ENCODE results near the gene PIK3CB. TPM values are rescaled to one million over a fixed set of nuclear protein-coding genes. Genes with fewer than 3 reads are reported as not detected.

Gene PIK3CB
- total and polyA plus RNA-seq, 2 experiments from 2014 or later = 14.3 to 23.0 TPM

DNA sequence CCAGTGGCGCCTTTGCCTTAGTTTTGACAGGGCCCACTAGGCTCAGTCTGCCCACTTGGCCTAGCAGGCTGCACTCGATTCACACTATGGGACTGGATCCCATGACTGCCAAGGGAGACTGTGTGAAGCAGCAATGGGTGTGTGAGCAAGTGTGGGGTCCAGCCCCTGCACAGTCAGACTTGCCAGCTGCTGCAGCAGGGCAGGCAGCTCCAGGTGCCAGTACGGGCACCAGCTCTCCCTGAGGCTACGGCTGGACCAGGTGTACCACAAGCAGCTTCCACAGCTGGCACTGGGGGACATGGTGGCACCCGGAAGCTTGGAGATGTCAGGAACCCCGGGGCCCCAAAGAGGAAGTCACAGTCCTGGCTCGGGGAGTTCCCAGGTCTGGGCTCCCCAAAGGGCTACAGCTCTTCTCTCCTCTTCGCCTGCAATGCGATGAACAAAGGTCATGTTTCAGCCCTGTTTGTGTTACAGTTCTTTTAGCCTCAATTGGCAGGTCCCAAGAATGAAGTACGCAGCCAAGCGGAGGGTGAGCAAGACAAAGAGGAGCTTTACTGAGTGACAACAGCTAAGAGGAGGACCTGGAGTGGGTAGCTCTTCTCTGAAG lies 67.1 kb downstream of the PIK3CB start:
- no peak overlapping the region for H3K4me3 ChIP-seq
- DNase-seq (ENCODE audit: low spot score) = no peak
- H3K4me2 ChIP-seq = no peak overlapping the region
- H3K27ac ChIP-seq = no peak overlapping the region
- 96% methylated on average over 11 of the region's 11 CpGs for WGBS (ENCODE audit: low lambda C conversion rate, missing lambda C conversion rate)
- H2AFZ ChIP-seq = no peak overlapping the region
- H3K27me3 ChIP-seq = no peaks in the 10 kb centered on the region
- peaks cover 21% of the 10 kb centered on the region for H3K79me2 ChIP-seq
- H3K4me1 ChIP-seq (ENCODE audit: insufficient read depth) = no peaks in the 10 kb centered on the region
- no peaks in the 10 kb centered on the region for H4K20me1 ChIP-seq (ENCODE audit: insufficient read depth, poor library complexity, severe bottlenecking)
- H3K9me2 ChIP-seq (replicated peaks; ENCODE audit: insufficient read depth) = no peaks in the 10 kb centered on the region
- no peaks in the 10 kb centered on the region for H3K9me3 ChIP-seq (ENCODE audit: low read depth)
- TF ChIP-seq, protein P1, sequence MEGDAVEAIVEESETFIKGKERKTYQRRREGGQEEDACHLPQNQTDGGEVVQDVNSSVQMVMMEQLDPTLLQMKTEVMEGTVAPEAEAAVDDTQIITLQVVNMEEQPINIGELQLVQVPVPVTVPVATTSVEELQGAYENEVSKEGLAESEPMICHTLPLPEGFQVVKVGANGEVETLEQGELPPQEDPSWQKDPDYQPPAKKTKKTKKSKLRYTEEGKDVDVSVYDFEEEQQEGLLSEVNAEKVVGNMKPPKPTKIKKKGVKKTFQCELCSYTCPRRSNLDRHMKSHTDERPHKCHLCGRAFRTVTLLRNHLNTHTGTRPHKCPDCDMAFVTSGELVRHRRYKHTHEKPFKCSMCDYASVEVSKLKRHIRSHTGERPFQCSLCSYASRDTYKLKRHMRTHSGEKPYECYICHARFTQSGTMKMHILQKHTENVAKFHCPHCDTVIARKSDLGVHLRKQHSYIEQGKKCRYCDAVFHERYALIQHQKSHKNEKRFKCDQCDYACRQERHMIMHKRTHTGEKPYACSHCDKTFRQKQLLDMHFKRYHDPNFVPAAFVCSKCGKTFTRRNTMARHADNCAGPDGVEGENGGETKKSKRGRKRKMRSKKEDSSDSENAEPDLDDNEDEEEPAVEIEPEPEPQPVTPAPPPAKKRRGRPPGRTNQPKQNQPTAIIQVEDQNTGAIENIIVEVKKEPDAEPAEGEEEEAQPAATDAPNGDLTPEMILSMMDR (IDR thresholded peaks at IDR 0.05; ENCODE audit: poor library complexity) = no peak
- TF ChIP-seq EZH2phosphoT487 (IDR thresholded peaks at IDR 0.05; ENCODE audit: low read depth, severe bottlenecking, unreplicated experiment) = no peak
- no peak for TF ChIP-seq EZH2 (IDR thresholded peaks at IDR 0.05; ENCODE audit: borderline replicate concordance)
- no peaks in the 10 kb centered on the region for H3K36me3 ChIP-seq (replicated peaks; ENCODE audit: insufficient read depth, low read depth)

DNA sequence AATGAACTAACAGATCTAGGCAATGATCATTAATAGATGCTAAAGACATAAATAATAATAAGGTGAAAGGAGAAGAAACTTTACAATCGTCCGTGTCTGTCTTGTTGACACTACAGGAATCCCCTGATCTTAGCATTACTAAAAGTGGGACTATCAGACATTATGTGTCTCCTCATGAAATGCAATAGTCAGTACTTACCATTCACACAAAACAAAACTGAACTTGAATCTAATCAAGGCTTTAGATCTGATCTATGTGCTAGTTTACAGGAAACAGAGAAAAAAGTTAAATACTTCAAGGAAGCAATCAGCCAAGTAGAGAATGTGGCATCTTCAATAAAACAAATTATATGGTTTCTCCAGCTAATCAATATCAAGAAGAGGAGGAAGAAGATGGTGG lies 73.7 kb downstream of the PIK3CB start:
- H3K4me1 ChIP-seq (ENCODE audit: insufficient read depth) = no peaks in the 10 kb centered on the region
- H3K79me2 ChIP-seq = peaks cover 15% of the 10 kb centered on the region
- no peaks in the 10 kb centered on the region for H3K36me3 ChIP-seq (replicated peaks; ENCODE audit: insufficient read depth, low read depth)
- H3K4me3 ChIP-seq = no peak overlapping the region
- H3K27ac ChIP-seq = no peak overlapping the region
- H3K9me3 ChIP-seq (ENCODE audit: low read depth) = no peaks in the 10 kb centered on the region
- TF ChIP-seq, protein P1 (IDR thresholded peaks at IDR 0.05; ENCODE audit: poor library complexity) = no peak
- TF ChIP-seq EZH2phosphoT487 (IDR thresholded peaks at IDR 0.05; ENCODE audit: low read depth, severe bottlenecking, unreplicated experiment) = no peak
- TF ChIP-seq EZH2 (IDR thresholded peaks at IDR 0.05; ENCODE audit: borderline replicate concordance) = no peak
- no peak overlapping the region for H2AFZ ChIP-seq
- 96% methylated on average over 2 of the region's 2 CpGs for whole genome bisulfite sequencing (ENCODE audit: low lambda C conversion rate, missing lambda C conversion rate)
- no peaks in the 10 kb centered on the region for H3K9me2 ChIP-seq (replicated peaks; ENCODE audit: insufficient read depth)
- no peaks in the 10 kb centered on the region for H3K27me3 ChIP-seq
- no peak overlapping the region for H3K4me2 ChIP-seq
- DNase-seq (ENCODE audit: low spot score) = no peak
- H4K20me1 ChIP-seq (ENCODE audit: insufficient read depth, poor library complexity, severe bottlenecking) = no peaks in the 10 kb centered on the region

DNA sequence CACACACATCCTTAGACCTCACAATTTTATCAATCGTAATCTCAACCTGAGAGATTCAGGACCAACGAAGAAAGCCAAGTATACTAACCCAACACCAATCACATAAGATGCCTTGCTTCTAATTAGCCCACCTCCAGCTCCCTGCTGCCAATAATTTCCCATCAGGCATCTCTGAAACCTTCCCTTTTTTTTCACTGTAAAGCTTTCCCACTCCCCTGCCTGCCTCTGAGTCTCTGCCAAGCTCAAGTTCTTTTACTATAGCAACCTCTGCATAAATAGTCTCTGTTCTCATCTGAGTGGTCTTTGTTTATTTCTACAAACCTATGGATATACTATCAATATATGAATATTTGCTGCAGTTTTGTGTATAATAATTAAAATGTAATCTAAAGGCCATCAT lies 86.5 kb downstream of the PIK3CB start:
- TF ChIP-seq EZH2 (IDR thresholded peaks at IDR 0.05; ENCODE audit: borderline replicate concordance) (no peak), EZH2phosphoT487 (IDR thresholded peaks at IDR 0.05; ENCODE audit: low read depth, severe bottlenecking, unreplicated experiment) (no peak)
- TF ChIP-seq, protein P1 (IDR thresholded peaks at IDR 0.05; ENCODE audit: poor library complexity) = no peak
- no peaks in the 10 kb centered on the region for H3K27me3 ChIP-seq
- no peak for DNase-seq (ENCODE audit: low spot score)
- no peaks in the 10 kb centered on the region for H3K9me3 ChIP-seq (ENCODE audit: low read depth)
- no peaks in the 10 kb centered on the region for H3K4me1 ChIP-seq (ENCODE audit: insufficient read depth)
- H4K20me1 ChIP-seq (ENCODE audit: insufficient read depth, poor library complexity, severe bottlenecking) = no peaks in the 10 kb centered on the region
- no peaks in the 10 kb centered on the region for H3K79me2 ChIP-seq
- H3K9me2 ChIP-seq (replicated peaks; ENCODE audit: insufficient read depth) = no peaks in the 10 kb centered on the region
- WGBS (ENCODE audit: low lambda C conversion rate, missing lambda C conversion rate) = 86% methylated on average over 2 of the region's 2 CpGs
- no peaks in the 10 kb centered on the region for H3K36me3 ChIP-seq (replicated peaks; ENCODE audit: insufficient read depth, low read depth)
- H2AFZ ChIP-seq = no peak overlapping the region
- no peak overlapping the region for H3K27ac ChIP-seq
- no peak overlapping the region for H3K4me3 ChIP-seq
- H3K4me2 ChIP-seq = no peak overlapping the region

Measured in hepatocyte (in vitro differentiated cells).